Measurements from ENCODE around the gene CYLD.

CYLD gene

DNA sequence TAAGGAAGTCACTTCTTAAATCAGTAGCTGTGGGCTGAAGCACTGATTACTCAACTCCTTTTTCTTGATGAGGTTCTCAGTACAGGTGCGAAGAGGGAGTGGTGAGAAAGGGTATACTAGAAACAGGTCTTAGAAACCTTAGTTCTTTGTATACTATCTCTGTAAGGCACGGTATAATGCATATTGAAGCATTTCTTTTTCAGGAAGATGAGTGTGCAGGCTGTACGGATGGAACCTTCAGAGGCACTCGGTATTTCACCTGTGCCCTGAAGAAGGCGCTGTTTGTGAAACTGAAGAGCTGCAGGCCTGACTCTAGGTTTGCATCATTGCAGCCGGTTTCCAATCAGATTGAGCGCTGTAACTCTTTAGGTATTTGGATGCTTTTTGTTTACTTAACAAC lies 39.2 kb downstream of the CYLD start:
- no peak for DNase-seq (ENCODE audit: low spot score)

DNA sequence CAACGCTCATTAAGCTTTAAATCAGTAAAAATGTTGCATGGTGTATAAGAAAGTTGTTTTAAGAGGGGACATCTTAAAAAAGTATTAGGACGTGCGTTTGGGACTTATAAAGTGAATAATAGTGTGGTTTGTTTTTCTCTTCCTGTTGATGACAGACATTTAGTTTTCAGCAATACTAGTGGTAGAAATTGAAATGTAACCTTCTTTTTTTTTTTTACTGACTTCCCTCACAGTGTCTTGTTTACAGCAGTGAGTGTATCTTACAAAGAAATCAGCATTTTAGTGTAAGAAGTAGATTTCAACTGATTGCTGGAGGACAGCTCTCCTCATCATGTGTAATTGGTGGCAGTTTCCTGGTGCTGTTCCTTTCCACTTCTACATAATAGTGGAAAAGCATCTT lies 39.6 kb downstream of the CYLD start:
- DNase-seq (ENCODE audit: low spot score), result no peak

DNA sequence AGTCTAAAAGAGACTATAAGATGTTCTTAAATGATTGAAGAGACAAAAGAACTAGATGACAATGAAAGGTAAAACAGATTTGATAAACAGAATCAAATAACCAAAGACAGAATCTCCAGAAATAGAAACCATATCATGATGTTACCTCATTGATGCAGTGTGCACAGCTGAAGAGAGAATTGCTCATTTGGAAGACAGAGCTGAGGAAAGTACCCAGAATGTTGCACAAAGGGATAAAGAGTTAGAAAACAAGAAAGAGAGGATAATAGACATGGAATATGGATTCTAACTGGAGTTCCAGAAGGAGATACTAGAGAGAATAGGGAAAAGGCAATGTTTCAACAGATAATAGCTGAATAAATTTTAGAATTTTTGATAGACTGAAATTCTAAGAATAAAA lies 47.9 kb downstream of the CYLD start:
- no peak for DNase-seq (ENCODE audit: low spot score)

DNA sequence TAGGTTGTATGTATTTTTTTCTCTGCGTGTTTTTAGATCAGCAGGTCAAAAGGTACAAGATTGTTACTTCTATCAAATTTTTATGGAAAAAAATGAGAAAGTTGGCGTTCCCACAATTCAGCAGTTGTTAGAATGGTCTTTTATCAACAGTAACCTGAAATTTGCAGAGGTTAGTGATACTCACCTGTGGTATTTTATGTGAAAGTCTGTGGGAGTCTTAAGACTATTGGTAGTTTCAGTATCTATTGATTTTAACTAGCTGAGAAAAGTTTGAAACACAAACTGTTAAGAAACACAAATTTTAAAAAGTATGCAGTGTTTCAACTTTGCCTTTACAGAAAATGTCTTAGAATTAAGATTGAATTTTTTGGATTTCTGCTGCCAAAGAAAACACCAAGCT lies 49.6 kb downstream of the CYLD start:
- no peak for DNase-seq (ENCODE audit: low spot score)

DNA sequence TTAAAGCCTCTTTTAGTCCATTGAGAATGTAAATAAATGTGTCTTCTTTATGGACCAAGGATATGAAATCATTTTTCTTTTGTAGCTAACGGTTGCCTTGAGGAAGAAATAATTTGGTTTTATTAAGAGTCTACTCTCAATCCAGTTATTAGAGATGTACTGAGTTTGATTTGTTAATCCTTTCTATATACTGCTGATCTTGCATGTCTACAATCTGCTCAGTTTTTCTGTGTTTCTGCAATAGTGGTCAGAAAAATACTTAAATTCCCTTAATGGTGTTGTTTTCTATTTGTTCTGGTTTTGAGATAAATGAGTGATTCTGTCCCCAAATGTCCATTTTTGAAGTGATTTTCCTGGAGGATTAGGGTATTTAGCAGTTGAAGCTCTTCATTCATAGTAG lies 54.9 kb downstream of the CYLD start:
- DNase-seq (ENCODE audit: low spot score), result no peak

DNA sequence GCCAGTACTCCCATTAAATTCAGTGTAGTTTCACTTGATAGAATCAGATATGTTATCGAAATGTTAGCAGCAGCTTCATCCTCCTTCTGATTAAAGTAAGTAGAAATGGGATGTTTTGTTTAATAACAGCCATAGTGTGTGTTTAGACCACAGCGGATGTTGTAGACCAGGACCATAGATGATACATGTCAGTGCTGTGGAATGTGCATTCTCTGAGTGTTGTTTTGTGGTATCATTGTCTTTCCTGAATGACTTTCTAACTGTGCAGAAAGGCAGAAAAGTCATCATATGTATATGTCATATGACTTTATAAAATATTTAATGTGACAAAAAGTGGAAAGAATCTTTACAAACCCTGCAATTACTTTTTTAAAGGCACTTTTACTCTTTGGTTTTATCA lies 55.6 kb downstream of the CYLD start:
- no peak for DNase-seq (ENCODE audit: low spot score)

DNA sequence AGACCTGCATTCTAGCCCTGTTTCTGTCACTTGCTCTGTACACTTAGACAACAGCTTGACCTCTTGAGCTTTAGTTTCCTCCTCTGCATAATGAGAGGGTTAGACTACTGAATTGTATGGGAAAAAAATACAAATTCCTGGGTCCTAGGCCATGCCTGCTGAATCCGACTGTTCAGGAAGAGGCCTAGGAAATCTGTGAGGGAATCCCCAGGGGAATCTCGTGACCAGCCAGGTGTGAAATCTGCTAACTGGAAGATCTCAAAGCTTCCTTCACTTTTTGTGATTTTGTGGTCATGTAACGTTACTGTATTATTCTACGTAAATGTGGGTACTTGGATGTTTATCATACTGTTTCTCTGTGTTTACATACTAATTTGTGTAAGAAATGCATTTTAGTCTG lies 58.2 kb downstream of the CYLD start:
- DNase-seq (ENCODE audit: low spot score), result no peak

DNA sequence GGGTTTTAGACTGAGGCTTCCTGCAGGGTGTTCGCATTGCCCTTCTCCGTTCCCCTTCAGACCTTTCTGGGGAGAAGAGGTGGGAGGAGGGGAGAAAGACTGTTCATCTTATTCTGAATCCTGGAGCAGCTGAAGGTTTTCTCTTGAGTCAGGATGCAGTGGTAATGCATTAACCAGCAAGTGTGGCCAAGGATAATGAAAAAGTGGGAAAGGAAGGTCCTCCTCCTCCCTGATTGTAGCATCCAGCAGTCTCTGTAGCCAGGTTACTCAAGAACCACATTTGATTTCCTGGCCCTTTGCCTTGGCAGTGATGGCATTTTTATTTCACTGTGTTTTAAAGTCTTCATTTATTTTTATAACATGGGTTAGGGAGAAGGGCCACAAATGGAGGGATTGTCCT lies 59.1 kb downstream of the CYLD start:
- DNase-seq (ENCODE audit: low spot score), result no peak

DNA sequence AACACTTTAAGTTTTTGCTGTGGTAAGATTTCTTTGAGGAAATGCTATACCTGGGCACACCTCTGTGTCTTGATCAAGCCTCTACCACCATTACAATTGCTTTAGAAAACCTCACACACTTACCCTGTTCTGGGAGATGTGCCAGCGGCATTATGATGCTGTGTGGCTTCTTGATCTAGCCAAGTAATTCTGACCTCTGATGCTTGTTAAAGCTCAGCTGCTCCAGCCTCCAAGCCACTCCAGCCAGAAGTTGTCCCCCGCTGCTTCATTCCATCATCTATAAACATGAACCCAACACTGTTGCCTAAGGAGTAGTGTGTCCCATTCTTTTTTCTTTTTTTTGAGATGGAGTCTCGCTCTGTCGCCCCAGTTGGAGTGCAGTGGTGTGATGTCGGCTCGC lies 60.1 kb downstream of the CYLD start:
- no peak for DNase-seq (ENCODE audit: low spot score)

DNA sequence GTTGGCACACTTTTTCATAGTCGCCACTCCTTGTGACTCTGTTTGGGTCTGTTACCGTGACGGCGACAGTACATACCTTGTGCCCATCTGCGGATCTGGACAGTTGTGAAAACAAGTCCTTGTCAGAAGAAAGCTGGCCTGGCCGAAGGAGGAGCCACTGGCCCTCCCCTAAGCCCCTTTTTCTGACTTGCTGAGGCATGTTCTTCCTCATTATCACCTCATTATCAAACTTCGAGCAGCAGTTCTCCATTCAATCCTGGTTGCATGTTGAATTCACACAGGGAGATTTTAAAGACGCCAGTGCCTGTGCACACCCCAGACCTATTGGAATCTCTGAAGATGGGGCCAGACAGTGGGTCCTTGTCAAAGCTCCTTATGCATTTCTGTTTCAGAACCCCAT lies 61.1 kb downstream of the CYLD start:
- DNase-seq (ENCODE audit: low spot score), result no peak

DNA sequence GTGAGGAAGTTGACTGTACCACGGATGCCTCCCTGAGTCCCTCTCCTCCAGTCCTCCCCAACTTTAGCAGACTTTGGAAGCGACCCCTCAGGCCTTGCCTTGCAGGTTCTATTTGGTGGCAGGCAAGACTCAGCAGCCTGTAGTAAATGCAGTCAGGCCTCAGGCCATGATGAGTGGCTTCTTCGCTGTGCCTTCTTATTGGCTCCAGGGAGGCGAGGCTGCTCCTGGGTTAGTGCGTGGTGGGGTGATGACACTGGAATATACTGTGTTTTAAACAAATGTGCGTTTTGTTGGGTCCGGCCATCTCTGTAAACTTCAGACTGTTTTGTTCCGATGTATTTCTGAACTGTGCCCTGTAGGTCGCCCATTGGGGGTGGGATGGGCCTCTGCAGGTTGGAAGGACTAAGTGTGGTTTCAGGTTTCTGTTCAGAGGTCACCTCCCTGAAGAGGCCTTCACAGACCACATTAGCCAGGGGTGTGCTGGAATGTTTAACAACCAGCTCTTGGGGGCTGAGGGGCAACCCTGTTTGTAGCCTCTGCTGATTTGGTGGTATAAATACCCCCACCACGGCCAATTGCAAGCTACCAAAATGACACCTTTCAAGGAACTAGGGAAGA lies 62.5 kb downstream of the CYLD start:
- DNase-seq (ENCODE audit: low spot score), result no peak

DNA sequence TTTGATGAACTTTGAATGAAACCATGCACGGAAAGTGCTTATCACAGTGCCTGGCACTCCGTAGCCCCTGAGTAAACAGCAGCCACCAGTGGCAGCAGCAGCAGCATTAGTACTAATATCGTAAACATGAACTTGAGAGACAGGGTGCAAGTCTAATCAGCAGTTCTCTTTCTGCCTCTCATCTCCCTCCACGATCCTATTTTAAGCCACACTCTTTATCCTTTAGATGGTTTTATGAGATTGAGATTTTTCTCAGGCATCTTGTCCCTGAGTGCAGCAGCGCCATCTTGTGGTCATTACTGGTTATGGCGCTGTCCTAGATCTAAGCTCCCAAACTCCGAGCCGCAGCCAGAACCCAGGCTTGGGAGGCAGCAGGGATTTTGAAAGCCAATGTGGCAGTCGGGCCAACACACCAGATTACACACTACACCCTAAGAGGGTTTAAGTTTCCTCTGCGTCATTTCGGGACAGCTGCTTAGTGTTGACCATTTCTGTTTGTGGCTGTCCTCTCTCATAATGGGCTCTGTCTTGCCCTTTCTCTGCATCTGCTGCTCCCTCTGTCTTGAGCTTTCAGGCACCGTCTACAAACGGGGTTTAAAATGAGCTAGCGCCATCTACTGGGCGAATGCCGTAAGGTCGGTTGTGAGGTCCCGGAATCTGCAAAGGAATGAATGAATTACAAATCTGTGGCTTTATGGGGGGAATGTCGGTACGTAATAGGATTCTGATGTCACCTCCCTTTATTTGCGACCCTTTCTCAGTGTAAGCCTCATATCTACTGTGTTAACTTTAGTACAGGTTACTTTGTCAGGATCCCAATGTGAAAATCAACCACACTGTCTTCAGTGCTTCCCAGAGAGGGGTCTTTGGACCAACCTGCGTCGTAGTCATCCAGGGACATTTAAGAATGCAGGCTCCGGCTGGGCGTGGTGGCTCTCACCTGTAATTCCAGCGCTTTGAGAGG lies 64.5 kb downstream of the CYLD start:
- DNase-seq (ENCODE audit: low spot score), result peak; percentile 84

DNA sequence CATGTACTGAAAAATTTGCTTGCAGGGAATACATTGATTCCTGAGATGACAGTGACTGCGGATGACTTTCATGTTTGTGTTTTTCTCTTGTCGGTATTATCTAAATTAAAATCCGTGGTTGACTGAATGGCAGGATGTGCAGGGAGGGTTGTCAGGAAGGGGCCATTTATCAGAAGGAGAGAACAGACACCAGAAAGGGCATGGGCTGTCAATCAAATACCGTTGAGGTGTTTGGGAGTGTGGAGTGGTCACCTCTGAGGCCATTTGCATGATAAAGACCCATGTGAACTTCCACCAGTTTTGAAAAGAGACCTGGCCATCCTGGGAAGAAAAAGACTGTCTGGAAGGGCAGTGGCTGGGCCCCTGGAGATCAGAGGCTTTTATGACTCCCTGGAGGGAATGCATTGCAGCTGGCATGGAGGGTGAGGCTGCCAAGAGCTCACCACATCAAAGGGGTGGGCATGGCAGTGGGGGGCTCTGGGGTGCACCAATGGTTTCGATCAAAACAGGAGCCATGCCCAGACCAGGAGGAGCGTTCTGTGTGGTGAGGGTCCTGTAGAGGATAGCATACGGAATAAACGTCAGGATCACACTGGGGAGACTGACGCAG lies 67.1 kb downstream of the CYLD start:
- DNase-seq (ENCODE audit: low spot score), result no peak

DNA sequence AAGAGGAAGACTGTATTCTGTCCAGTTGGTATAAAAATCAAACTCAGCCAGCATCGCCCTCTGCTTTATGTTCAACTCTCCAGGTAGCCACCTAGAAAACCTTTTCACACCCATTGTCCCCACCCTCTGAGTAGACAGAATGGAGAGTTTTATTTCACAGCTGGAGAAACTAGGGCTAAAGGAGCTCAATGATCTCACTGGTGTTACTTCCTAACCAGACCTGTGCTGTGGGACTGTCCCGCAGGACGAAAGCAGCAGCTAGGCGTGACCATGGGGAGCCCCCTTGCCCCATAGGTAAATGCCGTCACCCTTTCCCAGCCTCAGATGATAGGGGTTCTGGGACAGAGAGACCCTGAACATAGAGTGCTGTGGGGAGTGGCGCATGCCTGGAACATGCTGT lies 67.7 kb downstream of the CYLD start:
- DNase-seq (ENCODE audit: low spot score), result no peak

DNA sequence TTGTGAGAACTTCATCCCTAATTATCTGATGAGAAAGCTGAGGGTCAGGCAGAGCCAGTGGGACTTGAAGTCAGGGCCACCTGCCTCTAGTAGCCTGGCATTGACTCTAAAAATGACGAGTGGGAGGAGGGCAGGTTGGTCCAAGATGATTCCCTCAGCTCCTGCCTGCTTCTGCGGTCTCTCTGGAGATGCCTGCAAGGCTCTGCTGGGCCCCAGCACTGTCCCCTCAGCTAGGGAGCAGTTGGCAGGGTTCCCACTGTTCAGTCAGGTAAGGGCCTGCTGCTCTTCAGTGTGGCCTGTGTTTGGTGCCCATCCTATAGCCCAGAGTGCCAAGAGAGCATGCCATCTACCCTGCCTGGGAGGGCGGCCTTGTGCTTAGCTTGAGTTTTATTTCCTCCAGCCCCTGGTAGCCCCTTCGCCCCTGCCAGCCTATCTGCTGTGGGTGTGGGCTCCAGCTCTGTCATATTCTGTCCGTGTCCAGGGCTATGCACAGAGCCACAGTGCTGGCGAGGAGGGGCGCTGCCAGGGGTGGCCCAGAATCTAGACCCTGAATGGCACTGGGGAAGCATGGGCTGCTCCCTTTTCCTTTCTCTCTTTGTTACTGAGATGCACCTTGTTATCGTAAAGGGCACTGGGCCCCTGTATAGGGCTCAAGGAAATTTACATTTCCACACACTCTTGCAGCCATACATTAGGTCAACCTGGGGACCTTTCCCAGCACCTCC lies 68.5 kb downstream of the CYLD start:
- no peak for DNase-seq (ENCODE audit: low spot score)

DNA sequence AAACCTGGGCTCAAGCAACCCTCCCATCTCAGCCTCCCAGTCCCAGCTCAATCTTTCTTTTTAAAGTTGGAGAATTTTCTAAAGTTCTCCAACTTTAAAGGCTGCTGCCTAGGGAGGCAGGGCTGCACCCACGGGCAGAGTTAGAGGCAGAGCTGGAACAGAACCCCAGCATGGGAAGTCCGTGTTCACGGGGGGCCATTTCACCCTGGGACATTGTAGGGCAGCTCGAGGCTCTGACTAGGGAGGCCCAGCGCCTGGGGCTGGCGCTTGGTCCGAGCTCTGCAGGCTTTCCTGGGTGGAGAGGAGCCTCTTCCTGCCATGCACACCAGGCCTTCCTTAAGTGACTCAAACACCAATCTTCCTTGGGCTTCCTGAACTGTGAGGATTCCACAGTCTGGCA lies 70.2 kb downstream of the CYLD start:
- DNase-seq (ENCODE audit: low spot score), result no peak

DNA sequence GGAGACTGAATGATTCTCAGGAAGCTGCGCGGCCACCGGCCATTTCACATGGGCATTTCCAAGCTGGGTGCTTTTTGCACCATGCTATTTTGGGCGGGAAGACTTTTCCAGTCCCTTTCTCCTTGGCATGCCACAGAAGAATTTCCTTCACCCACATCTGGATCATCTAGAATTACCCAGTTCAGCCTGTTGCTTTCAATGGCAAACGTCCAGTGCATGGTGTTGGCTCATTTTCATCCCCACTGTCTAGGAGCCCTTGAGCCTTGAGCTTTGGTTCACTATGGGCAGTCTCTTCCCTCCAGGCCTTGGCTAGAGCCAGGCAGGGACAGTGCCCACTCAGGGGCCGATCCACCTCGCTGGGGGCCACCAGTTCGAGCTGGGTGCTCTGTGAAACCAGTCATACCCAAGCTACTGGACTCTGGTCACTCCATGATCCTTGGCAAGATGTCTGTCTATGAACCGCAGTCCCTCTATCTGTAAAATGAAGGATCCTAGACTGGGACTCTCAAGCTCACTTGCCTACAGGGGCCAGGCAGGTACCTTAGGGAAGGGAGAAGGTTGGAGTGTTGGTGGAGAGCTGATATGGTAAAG lies 71.1 kb downstream of the CYLD start:
- no peak for DNase-seq (ENCODE audit: low spot score)

DNA sequence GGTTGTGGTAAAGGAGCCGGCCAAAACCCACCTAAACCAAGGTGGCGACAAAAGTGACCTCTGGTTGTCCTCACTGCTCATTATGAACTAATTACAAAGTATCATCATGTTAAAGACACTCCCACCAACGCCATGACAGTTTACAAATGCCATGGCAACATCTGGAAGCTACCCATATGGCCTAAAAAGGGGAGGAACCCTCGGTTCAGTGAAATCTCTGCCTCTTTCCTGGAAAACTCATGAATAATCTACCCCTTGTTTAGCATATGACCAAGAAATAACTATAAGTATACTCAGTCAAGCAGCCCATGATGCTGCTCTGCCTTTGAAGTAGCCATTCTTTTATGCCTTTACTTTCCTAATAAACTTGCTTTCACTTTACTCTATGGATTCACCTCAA lies 72.2 kb downstream of the CYLD start:
- peak; percentile 39 for DNase-seq (ENCODE audit: low spot score)

DNA sequence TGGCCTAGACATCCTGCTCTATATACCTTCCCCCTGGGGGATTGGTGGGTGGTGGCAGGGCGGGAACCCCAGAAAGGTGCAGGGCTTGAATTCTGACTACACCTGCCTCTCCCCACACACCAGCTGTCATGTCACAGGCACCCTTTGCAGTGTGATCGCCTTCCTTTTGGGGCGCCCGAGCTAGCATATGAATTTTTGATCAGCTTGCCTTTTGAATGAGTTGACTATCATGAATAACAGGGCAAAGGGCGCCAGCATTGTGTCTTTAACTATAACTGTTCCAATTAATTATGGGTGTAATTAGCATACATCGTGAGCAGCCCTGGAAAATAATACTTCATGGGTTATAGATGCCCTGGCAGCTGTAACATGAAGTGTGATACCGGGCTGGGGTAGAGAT lies 72.7 kb downstream of the CYLD start:
- no peak for DNase-seq (ENCODE audit: low spot score)

DNA sequence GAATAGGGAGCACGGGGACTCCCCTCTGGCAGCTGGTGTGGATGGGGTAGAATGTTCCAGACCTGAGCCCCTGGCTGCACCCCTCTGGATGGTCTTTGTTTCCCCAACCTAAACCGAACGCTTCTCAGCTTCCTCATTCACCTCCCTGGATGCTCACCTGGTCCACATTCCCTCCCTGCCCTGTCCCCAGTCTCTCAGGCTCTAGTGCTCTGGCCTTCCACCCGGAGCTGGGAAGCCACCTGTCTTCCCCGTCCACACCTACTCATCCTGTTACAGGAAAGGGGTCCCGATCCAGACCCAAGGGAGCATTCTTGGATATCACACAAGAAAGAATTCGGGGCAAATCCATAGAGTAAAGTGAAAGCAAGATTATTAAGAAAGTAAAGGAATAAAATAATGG lies 73.5 kb downstream of the CYLD start:
- DNase-seq (ENCODE audit: low spot score), result no peak

DNA sequence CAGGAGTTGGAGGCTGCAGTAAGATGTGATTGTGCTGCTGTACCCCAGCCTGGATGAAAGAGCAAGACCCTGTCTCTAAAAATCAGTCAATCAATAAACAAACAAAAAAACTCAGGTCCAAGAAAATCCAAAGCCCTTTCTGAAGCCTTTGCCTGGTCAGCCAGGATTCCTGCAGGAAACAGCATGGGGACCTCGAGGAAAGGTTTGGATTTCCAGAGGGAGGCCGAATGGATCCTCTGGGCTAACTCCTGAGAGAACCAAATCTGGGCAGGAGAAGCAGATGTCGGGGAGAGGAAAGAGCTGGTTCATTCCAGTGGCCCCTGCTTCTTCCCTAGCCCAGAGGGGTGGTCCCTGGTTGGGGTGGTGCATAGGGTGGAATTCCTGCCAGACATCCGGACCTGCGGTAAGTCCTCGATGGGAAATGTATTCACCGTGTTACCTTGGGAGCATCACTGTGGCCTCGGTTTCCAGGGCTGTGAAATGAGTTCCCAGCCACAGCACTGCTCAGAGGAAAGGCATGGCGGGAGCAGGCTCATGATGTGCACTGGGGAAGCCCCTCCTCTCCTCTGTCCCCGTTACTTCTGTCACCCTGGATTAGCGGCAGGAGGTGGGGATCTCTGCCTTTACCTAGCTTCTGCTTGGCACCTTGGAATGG lies 75.1 kb downstream of the CYLD start:
- DNase-seq (ENCODE audit: low spot score), result no peak

DNA sequence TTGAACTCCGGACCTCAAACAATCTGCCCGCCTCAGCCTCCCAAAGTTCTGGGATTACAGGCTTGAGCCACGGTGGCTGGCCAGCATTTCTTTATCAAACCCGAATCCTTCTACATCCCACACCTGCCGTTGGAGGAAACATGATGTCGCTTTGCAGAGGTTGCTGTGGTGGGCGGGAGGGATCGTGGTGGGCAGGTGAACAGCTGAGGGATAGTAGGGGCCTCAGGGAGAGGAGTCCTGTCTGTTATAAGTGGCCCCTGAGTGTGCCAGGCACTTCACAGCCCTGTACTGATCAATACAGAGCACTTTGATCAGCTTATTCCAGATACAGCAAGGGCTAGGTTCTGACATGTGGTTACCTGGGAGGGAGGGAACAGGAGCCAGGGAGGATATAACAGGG lies 76.5 kb downstream of the CYLD start:
- DNase-seq (ENCODE audit: low spot score), result no peak
